SU-DHL-6 (cell line): Measurements from ENCODE around the gene GRID2.

Experiments
- H2AFZ ChIP-seq: fragments of 200-600 bp; sonication (generic); 2 replicates; pipeline ENCODE4 v1.6.1; 2014; ENCODE audit warnings: low read depth, mild to moderate bottlenecking, moderate library complexity, mixed read lengths, antibody characterized with exemption, low read length; ENCODE audit not compliant: severe bottlenecking
- H3F3A ChIP-seq: fragments of 200-600 bp; shearing (Covaris generic); 2 replicates; pipeline ENCODE4 v1.6.0; 2016; ENCODE audit warnings: antibody characterized with exemption, mild to moderate bottlenecking; ENCODE audit not compliant: insufficient read depth
- H3K27ac ChIP-seq: fragments of 200-600 bp; sonication (generic); 2 replicates; pipeline ENCODE4 v1.5.1; 2016; ENCODE audit warnings: low read depth, mild to moderate bottlenecking, low read length, moderate library complexity, mixed read lengths
- H3K27me3 ChIP-seq: fragments of 200-600 bp; sonication (generic), shearing (Covaris generic); 2 replicates; pipeline ENCODE4 v1.6.0; 2014; ENCODE audit warnings: mild to moderate bottlenecking, low read length
- H3K36me3 ChIP-seq: fragments of 200-600 bp; sonication (generic); 2 replicates; pipeline ENCODE4 v1.6.1; 2014; ENCODE audit warnings: mild to moderate bottlenecking, low read length, mixed read lengths
- H3K4me2 ChIP-seq: fragments of 300-600, 200-600 bp; shearing (Covaris generic), sonication (generic); 2 replicates; pipeline ENCODE4 v1.6.0; 2014; ENCODE audit warnings: low read length, low read depth, mild to moderate bottlenecking; ENCODE audit not compliant: poor library complexity, severe bottlenecking
- H3K4me3 ChIP-seq: fragments of 200-600 bp; sonication (generic); 2 replicates; pipeline ENCODE4 v1.5.1; 2014; ENCODE audit warnings: antibody characterized with exemption, low read length, mild to moderate bottlenecking, mixed read lengths; ENCODE audit not compliant: insufficient read depth, poor library complexity, severe bottlenecking
- H3K79me2 ChIP-seq: fragments of 200-600 bp; sonication (generic); 2 replicates; pipeline ENCODE4 v1.6.1; 2014; ENCODE audit warnings: mild to moderate bottlenecking, low read length, moderate library complexity; ENCODE audit not compliant: insufficient read depth
- H3K9ac ChIP-seq: fragments of 200-600 bp; sonication (generic); 2 replicates; pipeline ENCODE4 v1.7.0; 2014; ENCODE audit warnings: mild to moderate bottlenecking, low read length
- H3K9me2 ChIP-seq: fragments of 200-600 bp; sonication (generic); replicated peaks from 2 replicates; pipeline ENCODE4 v1.6.1; 2014; ENCODE audit warnings: low read length; ENCODE audit not compliant: insufficient read depth
- H3K9me3 ChIP-seq: fragments of 200-600 bp; sonication (generic); 2 replicates; pipeline ENCODE4 v1.6.1; 2014; ENCODE audit warnings: low read length, mixed read lengths; ENCODE audit not compliant: insufficient read depth
- H4K20me1 ChIP-seq: fragments of 200-600 bp; sonication (generic); 2 replicates; pipeline ENCODE4 v1.6.1; 2014; ENCODE audit warnings: low read depth, mild to moderate bottlenecking, antibody characterized with exemption, low read length, moderate library complexity, mixed read lengths
- CTCF ChIP-seq: fragments of 200-600 bp; sonication (generic); IDR thresholded peaks from one replicate; pipeline ENCODE4 v1.5.1; 2017; ENCODE audit warnings: antibody characterized with exemption, mild to moderate bottlenecking, low read length, moderate library complexity; ENCODE audit not compliant: insufficient read depth, poor library complexity, severe bottlenecking
- EZH2phosphoT487 ChIP-seq: fragments of 200-600 bp; sonication (generic), shearing (Covaris generic); conservative IDR thresholded peaks from 2 replicates; pipeline ENCODE4 v1.6.1; 2018; ENCODE audit warnings: mild to moderate bottlenecking, antibody characterized with exemption, low read length, moderate library complexity, mixed read lengths

GRID2 gene

GRCh38 chr4:93144644-93145043 is 840.9 kb downstream of the GRID2 start:
- no peak overlapping the region for H2AFZ ChIP-seq
- no peaks in the 10 kb centered on the region for H3K9me3 ChIP-seq
- H3K4me2 ChIP-seq, result no peak overlapping the region
- H3K36me3 ChIP-seq, result no peaks in the 10 kb centered on the region
- no peak overlapping the region for H3K9ac ChIP-seq
- no peaks in the 10 kb centered on the region for H3K79me2 ChIP-seq
- H3K9me2 ChIP-seq, result no peaks in the 10 kb centered on the region
- no peak overlapping the region for H3K27ac ChIP-seq
- H4K20me1 ChIP-seq, result no peaks in the 10 kb centered on the region
- no peaks in the 10 kb centered on the region for H3F3A ChIP-seq
- no peak overlapping the region for H3K4me3 ChIP-seq
- no peak for TF ChIP-seq EZH2phosphoT487
- TF ChIP-seq CTCF, result no peak
- H3K27me3 ChIP-seq, result no peaks in the 10 kb centered on the region

- no peaks in the 10 kb centered on the region for H3F3A ChIP-seq
- H3K9me2 ChIP-seq, result no peaks in the 10 kb centered on the region
- H3K9ac ChIP-seq, result no peak overlapping the region
- H3K27me3 ChIP-seq, result no peaks in the 10 kb centered on the region
- H3K27ac ChIP-seq, result no peak overlapping the region
- H2AFZ ChIP-seq, result no peak overlapping the region
- TF ChIP-seq EZH2phosphoT487 (no peak), CTCF (no peak)
- no peaks in the 10 kb centered on the region for H3K79me2 ChIP-seq
- no peaks in the 10 kb centered on the region for H3K9me3 ChIP-seq
- H3K4me3 ChIP-seq, result no peak overlapping the region
- H3K4me2 ChIP-seq, result no peak overlapping the region
- no peaks in the 10 kb centered on the region for H4K20me1 ChIP-seq
- H3K36me3 ChIP-seq, result no peaks in the 10 kb centered on the region
Measured at GRCh38 chr4:93147524-93148212, 843.9 kb downstream of the GRID2 start.

DNA sequence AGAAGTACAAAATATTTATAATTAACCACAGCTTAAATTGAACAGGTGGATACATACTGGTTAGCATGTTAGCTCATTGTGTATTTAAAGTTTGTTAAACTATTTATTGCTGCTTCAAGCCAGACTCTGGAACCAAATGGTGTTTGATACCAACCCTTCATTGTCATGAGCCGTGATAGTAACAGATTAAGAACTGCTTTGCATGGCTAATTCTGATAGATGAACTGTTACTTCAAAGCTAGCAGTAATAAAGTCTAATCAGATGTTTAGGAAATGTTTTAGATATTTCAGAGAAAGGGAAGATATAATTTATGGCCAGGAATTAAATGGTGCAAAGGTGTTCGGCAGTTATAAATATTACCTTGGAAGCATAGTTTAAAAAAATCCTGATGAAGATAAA is 848.7 kb downstream of the GRID2 start:
- no peaks in the 10 kb centered on the region for H3K27me3 ChIP-seq
- H2AFZ ChIP-seq, result no peak overlapping the region
- no peaks in the 10 kb centered on the region for H3F3A ChIP-seq
- no peaks in the 10 kb centered on the region for H3K79me2 ChIP-seq
- no peaks in the 10 kb centered on the region for H3K9me2 ChIP-seq
- H3K9me3 ChIP-seq, result no peaks in the 10 kb centered on the region
- H3K4me2 ChIP-seq, result no peak overlapping the region
- H3K4me3 ChIP-seq, result no peak overlapping the region
- TF ChIP-seq EZH2phosphoT487 (no peak), CTCF (no peak)
- H3K36me3 ChIP-seq, result no peaks in the 10 kb centered on the region
- H3K9ac ChIP-seq, result no peak overlapping the region
- H4K20me1 ChIP-seq, result no peaks in the 10 kb centered on the region
- H3K27ac ChIP-seq, result no peak overlapping the region
